H1 (cell line): ENCODE data around the gene EDC3.

Experiments
- BRCA1 ChIP-seq: IDR thresholded peaks from 2 replicates; pipeline ENCODE4 v1.6.1; 2012; ENCODE audit warnings: low read depth, low read length, improper control_type of control experiment
- CEBPB ChIP-seq: IDR thresholded peaks from 2 replicates; pipeline ENCODE4 v1.6.1; 2012; ENCODE audit warnings: low read depth, low read length
- CREB1 ChIP-seq: IDR thresholded peaks from 2 replicates; pipeline ENCODE4 v1.6.1; 2012; ENCODE audit warnings: inconsistent platforms
- MAX ChIP-seq: IDR thresholded peaks from 2 replicates; pipeline ENCODE4 v1.6.1; 2012; ENCODE audit warnings: inconsistent platforms
- POLR2A ChIP-seq, 2 experiments: IDR thresholded peaks; 1 replicate in 1 of 2; 2 replicates in 1 of 2; pipeline ENCODE4 v1.6.1; 2011; ENCODE audit warnings: low read depth in 2 of 2, low read length in 2 of 2, mild to moderate bottlenecking in 2 of 2; ENCODE audit errors: control extremely low read depth in 1 of 2
- TF ChIP-seq, protein P1 (sequence below), 3 experiments: IDR thresholded peaks; 1 replicate in 2 of 3; 2 replicates in 1 of 3; pipeline versions ENCODE4 v1.5.1 to v1.6.1; 2011; ENCODE audit warnings: low read length in 3 of 3, mild to moderate bottlenecking in 3 of 3, inconsistent platforms in 2 of 3, low read depth in 1 of 3, moderate library complexity in 1 of 3; ENCODE audit not compliant: insufficient read depth in 1 of 3; ENCODE audit errors: control extremely low read depth in 1 of 3

GRCh38 chr15:74635228-74635627 is 60.6 kb downstream of the EDC3 start:
- TF ChIP-seq BRCA1 (no peak), MAX (no peak), CEBPB (no peak), POLR2A (IDR thresholded peaks at IDR 0.05; ENCODE audit: control extremely low read depth in 1 of 2, low read depth in 2 of 2, low read length in 2 of 2) (no peak), CREB1 (no peak)
- TF ChIP-seq, protein P1, sequence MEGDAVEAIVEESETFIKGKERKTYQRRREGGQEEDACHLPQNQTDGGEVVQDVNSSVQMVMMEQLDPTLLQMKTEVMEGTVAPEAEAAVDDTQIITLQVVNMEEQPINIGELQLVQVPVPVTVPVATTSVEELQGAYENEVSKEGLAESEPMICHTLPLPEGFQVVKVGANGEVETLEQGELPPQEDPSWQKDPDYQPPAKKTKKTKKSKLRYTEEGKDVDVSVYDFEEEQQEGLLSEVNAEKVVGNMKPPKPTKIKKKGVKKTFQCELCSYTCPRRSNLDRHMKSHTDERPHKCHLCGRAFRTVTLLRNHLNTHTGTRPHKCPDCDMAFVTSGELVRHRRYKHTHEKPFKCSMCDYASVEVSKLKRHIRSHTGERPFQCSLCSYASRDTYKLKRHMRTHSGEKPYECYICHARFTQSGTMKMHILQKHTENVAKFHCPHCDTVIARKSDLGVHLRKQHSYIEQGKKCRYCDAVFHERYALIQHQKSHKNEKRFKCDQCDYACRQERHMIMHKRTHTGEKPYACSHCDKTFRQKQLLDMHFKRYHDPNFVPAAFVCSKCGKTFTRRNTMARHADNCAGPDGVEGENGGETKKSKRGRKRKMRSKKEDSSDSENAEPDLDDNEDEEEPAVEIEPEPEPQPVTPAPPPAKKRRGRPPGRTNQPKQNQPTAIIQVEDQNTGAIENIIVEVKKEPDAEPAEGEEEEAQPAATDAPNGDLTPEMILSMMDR (IDR thresholded peaks at IDR 0.05; ENCODE audit: control extremely low read depth in 1 of 3, insufficient read depth in 1 of 3, low read depth in 1 of 3, low read length in 3 of 3): peak; percentile 92 to 97 (median 97)
